ENCODE measurements around the gene ETV1.
"Not testable (repeated sequence)": the region's sequence is repeated elsewhere in the genome, so short reads cannot be mapped to it uniquely, and the experiment has no call there.

Gene ETV1

DNA sequence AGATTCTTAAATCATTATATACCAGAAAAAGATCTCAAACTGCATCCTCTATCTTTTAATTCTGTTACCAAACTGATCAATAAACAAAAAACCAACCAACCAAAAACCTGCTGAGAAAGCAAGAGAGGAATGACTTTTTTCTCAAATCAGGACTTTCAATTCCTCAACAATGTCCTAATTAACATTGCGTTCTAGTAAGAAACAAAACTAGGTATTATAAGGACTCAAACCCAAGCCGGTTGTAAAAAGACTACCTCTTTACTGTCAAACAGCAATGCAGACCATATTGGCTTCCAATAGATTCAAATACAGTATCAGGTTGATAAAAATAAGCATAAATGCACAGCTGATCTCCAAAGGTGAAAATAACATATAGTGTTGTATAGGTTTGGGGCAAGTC lies 57.3 kb downstream of the ETV1 start:
- H3K4me3 ChIP-seq (ENCODE audit: control insufficient read depth, low read depth, low read length) = no peak overlapping the region
- no peak for DNase-seq (ENCODE audit: low read depth)
- TF ChIP-seq CTCF (IDR thresholded peaks at IDR 0.05; ENCODE audit: control insufficient read depth, insufficient read depth, low read depth, low read length, missing control alignments) = no peak

DNA sequence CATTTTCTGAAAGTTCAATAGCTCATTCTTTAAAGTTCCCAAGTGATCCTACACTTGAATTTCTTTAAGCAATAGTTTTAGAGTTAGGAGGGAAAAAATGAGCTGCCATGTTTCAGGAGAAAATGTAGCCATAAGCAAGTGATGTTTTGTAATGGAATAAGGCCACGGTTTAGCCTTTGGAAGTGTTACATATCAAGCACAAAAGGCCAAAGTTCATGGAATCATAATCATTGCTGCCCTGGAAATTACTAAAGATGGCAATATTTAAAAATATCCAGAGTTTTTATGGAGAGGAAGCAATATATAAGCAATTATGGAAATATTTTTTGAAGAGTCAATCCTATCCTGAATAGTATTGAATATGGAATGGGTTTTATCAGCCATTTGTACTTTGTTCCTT lies 68.4 kb downstream of the ETV1 start:
- H3K4me3 ChIP-seq (ENCODE audit: control insufficient read depth, low read depth, low read length) = no peak overlapping the region
- DNase-seq (ENCODE audit: low read depth) = no peak
- no peak for TF ChIP-seq CTCF (IDR thresholded peaks at IDR 0.05; ENCODE audit: control insufficient read depth, insufficient read depth, low read depth, low read length, missing control alignments)

DNA sequence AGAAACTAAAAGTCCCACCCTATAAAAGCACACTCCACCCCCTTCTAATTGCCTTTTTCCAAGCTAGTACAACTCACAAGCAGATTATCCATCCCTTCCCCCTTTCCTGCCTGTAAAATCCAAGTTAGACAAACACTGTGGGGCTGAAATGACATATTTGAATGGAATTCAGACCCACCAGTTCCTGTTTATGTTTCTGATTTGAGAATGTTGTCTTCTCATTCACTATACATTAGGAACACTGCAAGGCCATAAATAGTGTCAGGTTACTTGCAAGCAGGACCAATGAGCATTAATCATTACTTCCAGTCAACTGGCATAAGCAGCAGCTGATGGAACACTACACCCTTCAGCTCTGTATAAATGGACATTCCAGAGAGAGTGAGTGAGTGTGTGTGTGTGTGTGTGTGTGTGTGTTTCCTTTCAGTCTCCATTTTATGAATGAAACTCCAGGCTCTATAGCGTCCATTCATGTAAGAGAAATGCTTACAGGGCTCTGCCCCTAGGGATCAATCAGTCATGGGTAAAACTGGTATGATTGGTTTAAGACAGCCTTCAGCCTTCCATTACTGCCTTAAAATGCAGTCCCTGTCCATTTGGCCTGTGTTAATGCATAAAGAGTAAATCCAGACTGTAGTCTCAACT lies 69.3 kb downstream of the ETV1 start:
- H3K4me3 ChIP-seq (ENCODE audit: control insufficient read depth, low read depth, low read length) = no peak overlapping the region
- no peak for TF ChIP-seq CTCF (IDR thresholded peaks at IDR 0.05; ENCODE audit: control insufficient read depth, insufficient read depth, low read depth, low read length, missing control alignments)
- peak; percentile 99 for DNase-seq (ENCODE audit: low read depth)

DNA sequence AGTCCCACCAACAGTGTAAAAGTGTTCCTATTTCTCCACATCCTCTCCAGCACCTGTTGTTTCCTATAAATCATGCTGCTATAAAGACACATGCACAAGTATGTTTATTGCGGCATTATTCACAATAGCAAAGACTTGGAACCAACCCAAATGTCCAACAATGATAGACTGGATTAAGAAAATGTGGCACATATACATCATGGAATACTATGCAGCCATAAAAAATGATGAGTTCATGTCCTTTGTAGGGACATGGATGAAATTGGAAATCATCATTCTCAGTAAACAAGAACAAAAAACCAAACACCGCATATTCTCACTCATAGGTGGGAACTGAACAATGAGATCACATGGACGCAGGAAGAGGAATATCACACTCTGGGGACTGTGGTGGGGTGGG lies 71.1 kb downstream of the ETV1 start:
- H3K4me3 ChIP-seq (ENCODE audit: control insufficient read depth, low read depth, low read length); DNase-seq (ENCODE audit: low read depth): not testable (repeated sequence)

- not testable (repeated sequence) for DNase-seq (ENCODE audit: low read depth); H3K4me3 ChIP-seq (ENCODE audit: control insufficient read depth, low read depth, low read length)
Measured at GRCh38 chr7:13917103-13917502, 72.4 kb downstream of the ETV1 start.

DNA sequence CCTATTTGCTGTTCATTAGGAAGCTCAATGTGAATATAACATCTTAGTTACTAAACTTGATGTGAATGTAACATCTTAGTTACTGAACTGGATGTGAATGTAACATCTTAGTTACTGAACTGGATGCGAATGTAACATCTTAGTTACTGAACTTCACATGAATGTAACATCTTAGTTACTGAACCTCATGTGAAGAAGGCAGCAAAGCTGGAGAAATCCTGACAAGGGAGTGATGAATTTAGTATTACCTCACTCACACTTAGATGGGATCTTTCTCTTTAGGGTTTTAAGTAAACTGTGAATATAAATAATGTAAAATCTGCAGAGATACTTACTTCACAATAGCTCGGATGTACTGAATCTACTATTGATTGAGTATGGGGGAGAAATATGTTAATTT lies 73.6 kb downstream of the ETV1 start:
- no peak overlapping the region for H3K4me3 ChIP-seq (ENCODE audit: control insufficient read depth, low read depth, low read length)
- no peak for TF ChIP-seq CTCF (IDR thresholded peaks at IDR 0.05; ENCODE audit: control insufficient read depth, insufficient read depth, low read depth, low read length, missing control alignments)
- DNase-seq (ENCODE audit: low read depth) = no peak

DNA sequence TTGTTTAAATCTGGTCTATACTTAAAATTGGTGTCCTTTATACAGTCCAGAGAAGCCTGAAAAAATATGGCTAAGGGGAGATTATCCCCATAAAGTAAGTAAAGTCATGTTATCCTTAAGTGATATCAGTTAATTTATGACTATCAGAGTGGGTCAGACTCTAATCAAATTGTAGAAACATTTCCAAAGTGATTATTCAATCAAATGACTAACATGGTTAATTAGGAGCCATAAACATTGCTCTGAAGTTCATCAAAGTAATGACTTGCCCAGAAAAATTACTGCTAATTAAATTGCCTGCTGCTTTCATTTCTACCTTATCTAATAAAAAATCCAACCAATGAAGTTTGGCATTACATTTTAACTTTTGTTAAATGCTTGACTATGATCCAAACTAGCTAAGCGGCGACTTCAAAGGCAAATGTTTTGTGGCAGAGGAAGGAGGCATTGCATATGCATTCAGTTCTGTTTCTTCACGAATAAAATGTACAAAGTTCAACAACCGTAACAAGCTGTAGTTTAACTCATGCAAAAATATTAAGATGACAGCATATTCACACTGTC lies 76.7 kb downstream of the ETV1 start:
- DNase-seq (ENCODE audit: low read depth) = no peak
- no peak overlapping the region for H3K4me3 ChIP-seq (ENCODE audit: control insufficient read depth, low read depth, low read length)
- TF ChIP-seq CTCF (IDR thresholded peaks at IDR 0.05; ENCODE audit: control insufficient read depth, insufficient read depth, low read depth, low read length, missing control alignments) = no peak

DNA sequence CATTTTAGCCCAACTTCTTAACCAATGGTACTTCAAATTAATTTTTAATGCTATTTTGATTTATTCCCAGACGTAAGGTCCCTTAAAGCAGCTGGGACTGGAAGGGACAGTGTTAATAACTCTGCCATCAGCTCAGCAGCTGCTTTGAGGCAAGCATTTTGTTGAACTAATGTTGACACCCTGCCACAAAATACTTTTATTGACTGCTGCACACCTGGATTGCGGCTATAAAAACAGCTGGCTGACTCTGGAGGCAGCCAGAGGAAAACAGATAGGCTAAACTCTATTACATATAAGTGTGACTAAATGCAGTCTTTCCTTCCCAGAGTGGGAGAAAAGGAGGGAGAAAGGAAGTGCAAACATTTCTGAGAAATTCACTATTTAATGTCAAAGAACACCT lies 77.6 kb downstream of the ETV1 start:
- DNase-seq (ENCODE audit: low read depth) = no peak
- no peak for TF ChIP-seq CTCF (IDR thresholded peaks at IDR 0.05; ENCODE audit: control insufficient read depth, insufficient read depth, low read depth, low read length, missing control alignments)
- H3K4me3 ChIP-seq (ENCODE audit: control insufficient read depth, low read depth, low read length) = no peak overlapping the region

Measured in AG09309 (cell line).